ENCODE results near the gene ARHGAP42.

The ARHGAP42 gene

GRCh38 chr11:100726680-100727079 lies 39.6 kb downstream of the ARHGAP42 start:
- H3K27ac ChIP-seq = no peak overlapping the region
- ChIA-PET POLR2A (ENCODE audit: low non-redundant PET) (no interaction called here), CTCF (no interaction called here)
- DNase-seq (ENCODE audit: low spot score) = no peak
- no peak for TF ChIP-seq CTCF (conservative IDR thresholded peaks at IDR 0.05; ENCODE audit: low read depth)

DNA sequence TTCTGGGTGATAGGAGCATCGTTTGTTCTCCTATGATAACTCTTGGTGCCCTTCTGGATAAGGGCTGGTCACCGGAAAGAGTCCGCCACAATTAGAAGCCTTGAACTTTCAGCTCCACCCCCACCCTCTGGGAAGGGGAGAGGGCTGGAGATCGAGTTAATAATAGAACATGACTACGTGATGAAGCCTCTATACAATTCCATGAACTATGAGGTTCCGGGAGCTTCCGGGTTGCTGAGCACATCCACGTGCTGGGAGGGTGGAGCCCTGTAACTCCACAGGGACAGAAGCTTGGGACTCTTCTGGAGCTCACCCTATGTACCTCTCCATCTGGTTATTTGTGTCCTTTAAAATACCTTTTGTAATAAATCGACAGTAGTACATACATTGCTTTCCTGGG lies 40.3 kb downstream of the ARHGAP42 start:
- POLR2A ChIA-PET (ENCODE audit: low non-redundant PET) = no interaction called here
- no peak for TF ChIP-seq CTCF (conservative IDR thresholded peaks at IDR 0.05; ENCODE audit: low read depth)
- H3K27ac ChIP-seq = no peak overlapping the region
- DNase-seq (ENCODE audit: low spot score) = no peak
- CTCF ChIA-PET = no interaction called here

DNA sequence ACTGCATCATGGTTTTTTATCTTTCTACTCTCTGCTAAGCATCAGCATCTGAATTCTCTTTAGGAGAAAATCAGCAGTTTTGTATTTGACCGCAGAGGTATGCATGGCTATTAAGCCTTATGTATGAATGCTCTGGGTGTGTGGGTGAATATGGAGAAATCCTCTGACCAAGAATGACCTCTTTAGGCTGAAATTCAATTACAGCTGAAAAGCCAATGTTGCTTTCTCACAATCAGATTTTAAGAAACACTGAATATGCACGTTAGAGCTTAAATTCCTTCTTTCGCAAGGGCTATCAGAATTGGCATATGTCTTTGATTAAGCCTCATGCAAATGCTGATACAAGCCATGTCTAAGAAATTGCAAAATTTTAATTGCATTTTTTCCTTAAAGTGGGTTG lies 43.2 kb downstream of the ARHGAP42 start:
- no peak overlapping the region for H3K27ac ChIP-seq
- ChIA-PET POLR2A (ENCODE audit: low non-redundant PET) (no interaction called here), CTCF (no interaction called here)
- no peak for DNase-seq (ENCODE audit: low spot score)
- TF ChIP-seq CTCF (conservative IDR thresholded peaks at IDR 0.05; ENCODE audit: low read depth) = no peak

DNA sequence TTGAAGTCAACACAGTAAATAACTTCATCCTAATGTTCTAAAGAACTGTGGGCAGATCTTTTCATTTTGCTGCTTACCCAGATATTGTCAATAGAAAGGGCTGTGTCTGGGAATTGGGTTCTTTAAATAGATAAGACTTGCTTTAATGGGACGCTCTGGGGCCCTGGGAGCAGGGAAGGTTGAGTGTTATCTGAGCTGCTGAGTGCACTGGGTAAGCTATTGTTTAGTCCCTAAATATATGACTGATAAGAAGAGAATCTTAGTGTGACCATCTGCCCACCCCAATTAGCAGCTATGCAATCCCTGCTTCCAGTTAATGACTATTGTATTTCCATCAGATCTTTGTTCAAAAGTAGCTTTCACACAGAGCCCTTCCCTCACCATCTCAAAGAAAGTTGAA lies 44.4 kb downstream of the ARHGAP42 start:
- no peak for TF ChIP-seq CTCF (conservative IDR thresholded peaks at IDR 0.05; ENCODE audit: low read depth)
- POLR2A ChIA-PET (ENCODE audit: low non-redundant PET) = no interaction called here
- H3K27ac ChIP-seq = no peak overlapping the region
- no peak for DNase-seq (ENCODE audit: low spot score)
- CTCF ChIA-PET = interaction anchor here (0.6 to 0.8 kb wide), 2 partner anchors 157 to 607 kb away, joined by 3 to 5 read pairs; no protein-coding TSS in a partner anchor

GRCh38 chr11:100732949-100733348 lies 45.9 kb downstream of the ARHGAP42 start:
- no peak for TF ChIP-seq CTCF (conservative IDR thresholded peaks at IDR 0.05; ENCODE audit: low read depth)
- CTCF ChIA-PET = no interaction called here
- POLR2A ChIA-PET (ENCODE audit: low non-redundant PET) = no interaction called here

GRCh38 chr11:100734743-100735527 lies 47.8 kb downstream of the ARHGAP42 start:
- ChIA-PET POLR2A (ENCODE audit: low non-redundant PET) (no interaction called here), CTCF (no interaction called here)
- H3K27ac ChIP-seq = no peak overlapping the region

More at GRCh38 chr11:100732949-100733348, 45.9 kb downstream of the ARHGAP42 start:
- no peak for DNase-seq (ENCODE audit: low spot score)
- H3K27ac ChIP-seq = no peak overlapping the region

More at GRCh38 chr11:100734743-100735527, 47.8 kb downstream of the ARHGAP42 start:
- TF ChIP-seq CTCF (conservative IDR thresholded peaks at IDR 0.05; ENCODE audit: low read depth) = no peak
- DNase-seq (ENCODE audit: low spot score) = no peak
